ENCODE data around the gene PRR7.

The PRR7 gene

DNA sequence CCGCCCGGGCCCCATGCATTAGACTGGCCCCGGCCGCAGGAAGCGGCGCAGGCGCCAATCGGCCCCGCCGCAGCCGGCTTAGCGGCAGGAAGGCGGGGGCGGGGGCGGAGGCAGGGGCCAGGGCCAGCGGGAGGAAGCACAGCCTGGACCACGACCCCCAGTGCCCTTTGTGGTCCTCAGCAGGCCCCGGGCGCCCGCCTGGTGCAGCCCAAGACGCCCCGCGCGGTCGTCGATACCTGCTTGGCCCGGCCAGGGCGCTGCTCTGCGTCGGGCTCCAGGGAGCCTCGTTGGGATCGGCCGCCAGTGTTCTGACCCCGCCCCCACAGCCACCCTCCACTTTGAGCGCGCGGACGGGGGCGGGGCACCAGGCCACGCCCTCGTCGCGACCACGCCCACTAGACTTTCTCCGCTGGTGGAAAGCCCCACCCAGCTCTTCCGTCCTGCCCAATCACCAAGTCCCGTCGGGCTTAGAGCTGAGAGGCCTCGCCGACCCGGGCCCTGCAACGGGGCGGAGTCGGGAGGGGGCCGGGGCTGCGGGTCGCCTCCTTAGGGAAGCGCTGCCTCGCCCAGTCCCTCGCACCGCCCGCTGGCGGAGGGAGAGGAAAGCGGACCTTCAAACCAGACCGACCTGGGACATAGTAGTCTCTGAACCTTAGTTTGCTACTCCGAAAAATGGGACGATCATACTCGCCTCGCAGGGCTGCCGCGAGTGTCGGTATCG lies 50.8 kb downstream of the PRR7 start, which contains the start of gene PDLIM7 (continued):
- peak; percentile 31; the same call in 1 of the 2 replicates for TF ChIP-seq ZNF501 (tag by site-specific recombination; IDR thresholded peaks at IDR 0.05)
- TF ChIP-seq ZNF785 (tag by site-specific recombination; IDR thresholded peaks at IDR 0.05): peak; percentile 58; the same call in 1 of the 2 replicates
- TF ChIP-seq ZNF692 (tag by site-specific recombination; IDR thresholded peaks at IDR 0.05): peak; percentile 12; the same call in 1 of the 2 replicates
- peak; percentile 86 for TF ChIP-seq PATZ1 (tag by site-specific recombination; IDR thresholded peaks at IDR 0.05)
- TF ChIP-seq ZBTB17 (tag by site-specific recombination; IDR thresholded peaks at IDR 0.05): peak; percentile 38; the same call in 1 of the 2 replicates
- TF ChIP-seq ZNF76 (tag by site-specific recombination; IDR thresholded peaks at IDR 0.05; ENCODE audit: borderline replicate concordance, low read depth): peak; percentile 57; the same call in 1 of the 2 replicates
- peak; percentile 43 for TF ChIP-seq ZNF629 (tag by site-specific recombination; IDR thresholded peaks at IDR 0.05)
- TF ChIP-seq, protein P1, sequence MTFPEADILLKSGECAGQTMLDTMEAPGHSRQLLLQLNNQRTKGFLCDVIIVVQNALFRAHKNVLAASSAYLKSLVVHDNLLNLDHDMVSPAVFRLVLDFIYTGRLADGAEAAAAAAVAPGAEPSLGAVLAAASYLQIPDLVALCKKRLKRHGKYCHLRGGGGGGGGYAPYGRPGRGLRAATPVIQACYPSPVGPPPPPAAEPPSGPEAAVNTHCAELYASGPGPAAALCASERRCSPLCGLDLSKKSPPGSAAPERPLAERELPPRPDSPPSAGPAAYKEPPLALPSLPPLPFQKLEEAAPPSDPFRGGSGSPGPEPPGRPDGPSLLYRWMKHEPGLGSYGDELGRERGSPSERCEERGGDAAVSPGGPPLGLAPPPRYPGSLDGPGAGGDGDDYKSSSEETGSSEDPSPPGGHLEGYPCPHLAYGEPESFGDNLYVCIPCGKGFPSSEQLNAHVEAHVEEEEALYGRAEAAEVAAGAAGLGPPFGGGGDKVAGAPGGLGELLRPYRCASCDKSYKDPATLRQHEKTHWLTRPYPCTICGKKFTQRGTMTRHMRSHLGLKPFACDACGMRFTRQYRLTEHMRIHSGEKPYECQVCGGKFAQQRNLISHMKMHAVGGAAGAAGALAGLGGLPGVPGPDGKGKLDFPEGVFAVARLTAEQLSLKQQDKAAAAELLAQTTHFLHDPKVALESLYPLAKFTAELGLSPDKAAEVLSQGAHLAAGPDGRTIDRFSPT (tag by site-specific recombination; IDR thresholded peaks at IDR 0.05): peak; percentile 76; the same call in 1 of the 2 replicates
- TF ChIP-seq ZNF600 (tag by site-specific recombination; IDR thresholded peaks at IDR 0.05): peak; percentile 74
- TF ChIP-seq SP2 (tag by site-specific recombination; IDR thresholded peaks at IDR 0.05): peak; percentile 88
- TF ChIP-seq ZSCAN30 (tag by site-specific recombination; IDR thresholded peaks at IDR 0.05): peak; percentile 62
- peak; percentile 75 for TF ChIP-seq ZSCAN5A (tag by site-specific recombination; IDR thresholded peaks at IDR 0.05)
- TF ChIP-seq, protein P2, sequence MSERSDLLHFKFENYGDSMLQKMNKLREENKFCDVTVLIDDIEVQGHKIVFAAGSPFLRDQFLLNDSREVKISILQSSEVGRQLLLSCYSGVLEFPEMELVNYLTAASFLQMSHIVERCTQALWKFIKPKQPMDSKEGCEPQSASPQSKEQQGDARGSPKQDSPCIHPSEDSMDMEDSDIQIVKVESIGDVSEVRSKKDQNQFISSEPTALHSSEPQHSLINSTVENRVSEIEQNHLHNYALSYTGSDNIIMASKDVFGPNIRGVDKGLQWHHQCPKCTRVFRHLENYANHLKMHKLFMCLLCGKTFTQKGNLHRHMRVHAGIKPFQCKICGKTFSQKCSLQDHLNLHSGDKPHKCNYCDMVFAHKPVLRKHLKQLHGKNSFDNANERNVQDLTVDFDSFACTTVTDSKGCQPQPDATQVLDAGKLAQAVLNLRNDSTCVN (tag by site-specific recombination; optimal IDR thresholded peaks at IDR 0.05): peak; percentile 60
- TF ChIP-seq, protein P3, sequence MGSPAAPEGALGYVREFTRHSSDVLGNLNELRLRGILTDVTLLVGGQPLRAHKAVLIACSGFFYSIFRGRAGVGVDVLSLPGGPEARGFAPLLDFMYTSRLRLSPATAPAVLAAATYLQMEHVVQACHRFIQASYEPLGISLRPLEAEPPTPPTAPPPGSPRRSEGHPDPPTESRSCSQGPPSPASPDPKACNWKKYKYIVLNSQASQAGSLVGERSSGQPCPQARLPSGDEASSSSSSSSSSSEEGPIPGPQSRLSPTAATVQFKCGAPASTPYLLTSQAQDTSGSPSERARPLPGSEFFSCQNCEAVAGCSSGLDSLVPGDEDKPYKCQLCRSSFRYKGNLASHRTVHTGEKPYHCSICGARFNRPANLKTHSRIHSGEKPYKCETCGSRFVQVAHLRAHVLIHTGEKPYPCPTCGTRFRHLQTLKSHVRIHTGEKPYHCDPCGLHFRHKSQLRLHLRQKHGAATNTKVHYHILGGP (tag by site-specific recombination; IDR thresholded peaks at IDR 0.05): no peak
- no peak for TF ChIP-seq ZNF174 (tag by site-specific recombination; IDR thresholded peaks at IDR 0.05)
- peak; percentile 81 for TF ChIP-seq ZBTB48 (tag by site-specific recombination; IDR thresholded peaks at IDR 0.05)
- 0 out of 2 replicates have a peak, but pooled peaks have one; percentile 33 for TF ChIP-seq ZNF449 (tag by site-specific recombination; IDR thresholded peaks at IDR 0.05)
- TF ChIP-seq ZFP3 (tag by site-specific recombination; IDR thresholded peaks at IDR 0.05; ENCODE audit: low read depth): no peak
- peak; percentile 97 for TF ChIP-seq GLIS2 (tag by site-specific recombination; IDR thresholded peaks at IDR 0.05)
- peak; percentile 78 for TF ChIP-seq KLF16 (tag by site-specific recombination; IDR thresholded peaks at IDR 0.05)
- peak; percentile 92 for TF ChIP-seq ZFHX2 (tag by site-specific recombination; conservative IDR thresholded peaks at IDR 0.05)
- TF ChIP-seq ZNF341 (tag by site-specific recombination; IDR thresholded peaks at IDR 0.05; ENCODE audit: low read depth): peak; percentile 66; the same call in 1 of the 2 replicates
- TF ChIP-seq KLF10 (tag by site-specific recombination; IDR thresholded peaks at IDR 0.05): peak; percentile 90; the same call in 1 of the 2 replicates
- TF ChIP-seq, protein P4, sequence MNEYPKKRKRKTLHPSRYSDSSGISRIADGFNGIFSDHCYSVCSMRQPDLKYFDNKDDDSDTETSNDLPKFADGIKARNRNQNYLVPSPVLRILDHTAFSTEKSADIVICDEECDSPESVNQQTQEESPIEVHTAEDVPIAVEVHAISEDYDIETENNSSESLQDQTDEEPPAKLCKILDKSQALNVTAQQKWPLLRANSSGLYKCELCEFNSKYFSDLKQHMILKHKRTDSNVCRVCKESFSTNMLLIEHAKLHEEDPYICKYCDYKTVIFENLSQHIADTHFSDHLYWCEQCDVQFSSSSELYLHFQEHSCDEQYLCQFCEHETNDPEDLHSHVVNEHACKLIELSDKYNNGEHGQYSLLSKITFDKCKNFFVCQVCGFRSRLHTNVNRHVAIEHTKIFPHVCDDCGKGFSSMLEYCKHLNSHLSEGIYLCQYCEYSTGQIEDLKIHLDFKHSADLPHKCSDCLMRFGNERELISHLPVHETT (tag by site-specific recombination; IDR thresholded peaks at IDR 0.05): no peak
